ENCODE data around the gene BRI3. TPM values are rescaled to one million over a fixed set of nuclear protein-coding genes. Genes with fewer than 3 reads are reported as not detected.

The BRI3 gene
- polyA plus RNA-seq, 1 donor (not counting 4 experiments of a cell fraction or from before 2014, with no cell fraction given), result 121 TPM

DNA sequence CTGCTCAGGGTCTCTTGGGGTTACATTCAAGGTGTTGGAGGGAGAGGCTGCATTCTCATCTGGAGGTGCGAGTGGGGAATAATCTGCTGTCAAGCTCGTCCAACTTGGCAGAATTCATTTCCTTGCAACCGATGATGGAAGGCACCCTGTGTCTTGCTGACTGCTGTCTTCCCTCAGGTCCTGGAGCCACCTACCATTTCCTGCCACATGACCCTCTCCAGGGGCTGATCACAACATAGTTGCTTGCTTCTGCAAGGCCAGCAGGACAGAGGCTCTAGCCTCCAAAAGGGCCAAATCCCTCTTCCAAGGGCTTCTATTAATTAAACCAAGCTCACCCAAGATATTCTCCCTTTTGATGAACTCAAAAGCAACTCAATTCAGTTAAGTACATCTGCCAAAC lies 14.2 kb upstream of the BRI3 start:
- Histone ChIP-seq H3K36me3 (ENCODE audit: control insufficient read depth in 2 of 2, extremely low read depth in 1 of 2, insufficient read depth in 2 of 2, low read length in 2 of 2) (no peaks in the 10 kb centered on the region), H3K4me3 (ENCODE audit: control insufficient read depth in 2 of 3, extremely low read depth in 1 of 3, insufficient read depth in 2 of 3, low read depth in 1 of 3, low read length in 3 of 3) (no peak overlapping the region), H2AFZ (ENCODE audit: control insufficient read depth, low read length) (no peak overlapping the region), H3K27me3 (ENCODE audit: control insufficient read depth, extremely low read depth, insufficient read depth, low read length) (no peaks in the 10 kb centered on the region), H3K9ac (ENCODE audit: control insufficient read depth, extremely low read depth, insufficient read depth, low read length) (no peak overlapping the region), H3K9me1 (ENCODE audit: control insufficient read depth, extremely low read depth, insufficient read depth, low read length) (no peaks in the 10 kb centered on the region), H3K4me2 (ENCODE audit: control insufficient read depth, extremely low read depth, insufficient read depth, low read depth, low read length) (no peak overlapping the region), H4K20me1 (ENCODE audit: control insufficient read depth, extremely low read depth, insufficient read depth, low read length) (no peaks in the 10 kb centered on the region), H3K9me3 (ENCODE audit: control insufficient read depth, low read depth, low read length) (no peaks in the 10 kb centered on the region), H3K79me2 (ENCODE audit: control insufficient read depth, insufficient read depth, low read length) (no peaks in the 10 kb centered on the region), H3K4me1 (ENCODE audit: control insufficient read depth, extremely low read depth, insufficient read depth, low read length) (no peaks in the 10 kb centered on the region), H3K27ac (ENCODE audit: control insufficient read depth, insufficient read depth, low read length) (no peak overlapping the region)
- no peak for TF ChIP-seq EZH2 (IDR thresholded peaks at IDR 0.05; ENCODE audit: low read length)
- TF ChIP-seq, protein P1, sequence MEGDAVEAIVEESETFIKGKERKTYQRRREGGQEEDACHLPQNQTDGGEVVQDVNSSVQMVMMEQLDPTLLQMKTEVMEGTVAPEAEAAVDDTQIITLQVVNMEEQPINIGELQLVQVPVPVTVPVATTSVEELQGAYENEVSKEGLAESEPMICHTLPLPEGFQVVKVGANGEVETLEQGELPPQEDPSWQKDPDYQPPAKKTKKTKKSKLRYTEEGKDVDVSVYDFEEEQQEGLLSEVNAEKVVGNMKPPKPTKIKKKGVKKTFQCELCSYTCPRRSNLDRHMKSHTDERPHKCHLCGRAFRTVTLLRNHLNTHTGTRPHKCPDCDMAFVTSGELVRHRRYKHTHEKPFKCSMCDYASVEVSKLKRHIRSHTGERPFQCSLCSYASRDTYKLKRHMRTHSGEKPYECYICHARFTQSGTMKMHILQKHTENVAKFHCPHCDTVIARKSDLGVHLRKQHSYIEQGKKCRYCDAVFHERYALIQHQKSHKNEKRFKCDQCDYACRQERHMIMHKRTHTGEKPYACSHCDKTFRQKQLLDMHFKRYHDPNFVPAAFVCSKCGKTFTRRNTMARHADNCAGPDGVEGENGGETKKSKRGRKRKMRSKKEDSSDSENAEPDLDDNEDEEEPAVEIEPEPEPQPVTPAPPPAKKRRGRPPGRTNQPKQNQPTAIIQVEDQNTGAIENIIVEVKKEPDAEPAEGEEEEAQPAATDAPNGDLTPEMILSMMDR (optimal IDR thresholded peaks at IDR 0.05 in 1 of 3, IDR thresholded peaks at IDR 0.05 in 1 of 3, conservative IDR thresholded peaks at IDR 0.05 in 1 of 3; ENCODE audit: extremely low read depth in 1 of 3, insufficient read depth in 2 of 3, low read length in 3 of 3), result no peak
- FAIRE-seq (no peak), DNase-seq (ENCODE audit: low read depth, low spot score) (no peak)
- dilution Hi-C loops (cut with MboI; ENCODE audit: extremely low pct_ligation_motif_present, low sequenced_read_pairs), result no loop called here

DNA sequence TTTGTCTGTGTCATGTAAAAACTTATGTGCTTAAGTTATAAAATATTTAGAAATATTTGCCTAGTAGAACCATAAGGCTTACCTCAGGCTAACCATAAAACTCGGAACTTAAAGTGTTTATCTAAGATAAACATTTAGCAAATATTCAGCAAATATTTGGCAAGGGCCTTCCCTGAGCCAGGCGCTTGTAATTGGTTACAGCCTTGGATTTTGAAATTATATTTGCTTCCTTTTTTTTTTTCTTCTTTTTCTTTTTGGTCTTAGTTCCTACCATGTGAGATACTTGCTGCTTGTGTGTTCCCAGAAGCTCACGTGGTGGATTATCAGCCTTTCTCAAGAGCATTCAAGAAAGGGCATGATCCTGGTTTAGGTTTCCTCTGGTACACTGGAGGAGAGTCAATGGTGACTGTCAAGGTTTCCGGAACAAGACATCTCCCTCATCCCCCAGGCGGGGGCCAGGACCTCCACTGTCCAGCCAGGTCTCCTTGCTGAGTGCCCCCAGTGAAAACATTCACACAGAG lies 5.2 kb upstream of the BRI3 start:
- FAIRE-seq, result no peak
- Histone ChIP-seq H3K9ac (ENCODE audit: control insufficient read depth, extremely low read depth, insufficient read depth, low read length) (no peak overlapping the region), H3K9me1 (ENCODE audit: control insufficient read depth, extremely low read depth, insufficient read depth, low read length) (no peaks in the 10 kb centered on the region), H3K27me3 (ENCODE audit: control insufficient read depth, extremely low read depth, insufficient read depth, low read length) (no peaks in the 10 kb centered on the region), H3K4me2 (ENCODE audit: control insufficient read depth, extremely low read depth, insufficient read depth, low read depth, low read length) (no peak overlapping the region), H3K4me3 (ENCODE audit: control insufficient read depth in 2 of 3, extremely low read depth in 1 of 3, insufficient read depth in 2 of 3, low read depth in 1 of 3, low read length in 3 of 3) (no peak overlapping the region), H3K4me1 (ENCODE audit: control insufficient read depth, extremely low read depth, insufficient read depth, low read length) (peaks cover 5% of the 10 kb centered on the region), H3K9me3 (ENCODE audit: control insufficient read depth, low read depth, low read length) (no peaks in the 10 kb centered on the region), H4K20me1 (ENCODE audit: control insufficient read depth, extremely low read depth, insufficient read depth, low read length) (no peaks in the 10 kb centered on the region), H3K36me3 (ENCODE audit: control insufficient read depth in 2 of 2, extremely low read depth in 1 of 2, insufficient read depth in 2 of 2, low read length in 2 of 2) (no peaks in the 10 kb centered on the region), H3K27ac (ENCODE audit: control insufficient read depth, insufficient read depth, low read length) (no peak overlapping the region), H2AFZ (ENCODE audit: control insufficient read depth, low read length) (no peak overlapping the region), H3K79me2 (ENCODE audit: control insufficient read depth, insufficient read depth, low read length) (no peaks in the 10 kb centered on the region)
- TF ChIP-seq, protein P1 (optimal IDR thresholded peaks at IDR 0.05 in 1 of 3, IDR thresholded peaks at IDR 0.05 in 1 of 3, conservative IDR thresholded peaks at IDR 0.05 in 1 of 3; ENCODE audit: extremely low read depth in 1 of 3, insufficient read depth in 2 of 3, low read length in 3 of 3), result no peak
- no peak for TF ChIP-seq EZH2 (IDR thresholded peaks at IDR 0.05; ENCODE audit: low read length)
- dilution Hi-C loops (cut with MboI; ENCODE audit: extremely low pct_ligation_motif_present, low sequenced_read_pairs), result no loop called here
- DNase-seq (ENCODE audit: low read depth, low spot score), result no peak
